ENCODE data around the gene LRCH3. TPM values are rescaled to one million over a fixed set of nuclear protein-coding genes. Genes with fewer than 3 reads are reported as not detected.

The LRCH3 gene
- total RNA-seq, 1 donor from 2014 or later = 22.2 TPM

DNA sequence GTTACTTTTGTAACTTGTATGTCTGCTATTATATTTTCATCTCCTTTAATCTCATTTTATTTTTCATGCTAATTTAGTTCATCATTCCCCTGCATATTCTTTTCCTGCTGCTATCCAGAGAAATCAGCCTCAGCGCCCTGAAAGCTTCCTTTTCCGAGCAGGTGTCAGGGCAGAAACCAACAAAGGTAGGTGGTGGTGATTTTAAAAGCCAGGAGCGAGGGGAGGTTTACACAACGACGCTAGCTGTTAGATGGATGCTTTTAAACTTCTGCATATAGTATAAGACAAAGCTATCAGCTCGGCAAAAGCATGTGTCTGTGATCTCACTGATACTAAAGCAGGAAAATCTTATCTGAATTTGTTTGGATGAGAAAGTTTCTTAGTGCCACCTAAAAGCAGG, 75.0 kb downstream of the LRCH3 start:
- Histone ChIP-seq H3K4me1 (no peaks in the 10 kb centered on the region), H3K9me3 (no peaks in the 10 kb centered on the region), H3K4me3 (no peak overlapping the region), H3K27ac (no peak overlapping the region), H3K36me3 (peaks cover 41 to 76% of the 10 kb centered on the region in 2 donors), H3K27me3 (no peaks in the 10 kb centered on the region)
- DNase-seq (ENCODE audit: low spot score in 2 of 2) = no peak
- no peak for TF ChIP-seq CTCF (IDR thresholded peaks at IDR 0.05)
- intact Hi-C loops (cut with DNase I) = no loop called here

- Histone ChIP-seq H3K4me1 (no peaks in the 10 kb centered on the region), H3K27me3 (no peaks in the 10 kb centered on the region), H3K36me3 (peaks cover 64 to 85% of the 10 kb centered on the region in 2 donors), H3K4me3 (no peak overlapping the region), H3K9me3 (no peaks in the 10 kb centered on the region), H3K27ac (no peak overlapping the region)
- no peak for DNase-seq (ENCODE audit: low spot score in 2 of 2)
- intact Hi-C loops (cut with DNase I) = no loop called here
- TF ChIP-seq CTCF (IDR thresholded peaks at IDR 0.05) = no peak
Measured at GRCh38 chr3:197873329-197873728, 82.3 kb downstream of the LRCH3 start.

DNA sequence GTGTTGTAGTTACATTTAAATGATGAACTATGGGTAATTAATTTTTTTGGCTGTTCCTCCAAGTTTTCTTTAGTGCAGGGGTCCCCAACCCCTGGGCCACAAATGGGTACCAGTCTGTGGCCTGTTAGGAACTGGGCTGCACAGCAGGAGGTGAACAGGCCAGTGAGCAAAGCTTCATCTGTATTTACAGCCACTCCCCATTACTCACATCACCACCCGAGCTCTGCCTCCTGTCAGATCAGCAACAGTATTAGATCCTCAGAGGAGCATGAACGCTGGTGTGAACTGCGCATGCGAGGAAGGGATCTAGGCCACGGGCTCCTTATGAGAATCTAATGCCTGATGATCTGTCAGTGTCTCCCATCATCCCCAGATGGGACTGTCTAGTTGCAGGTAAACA, 83.0 kb downstream of the LRCH3 start:
- Histone ChIP-seq H3K4me1 (no peaks in the 10 kb centered on the region), H3K36me3 (peaks cover 62 to 85% of the 10 kb centered on the region in 2 donors), H3K27ac (no peak overlapping the region), H3K4me3 (no peak overlapping the region), H3K9me3 (no peaks in the 10 kb centered on the region), H3K27me3 (no peaks in the 10 kb centered on the region)
- no peak for DNase-seq (ENCODE audit: low spot score in 2 of 2)
- intact Hi-C loops (cut with DNase I) = no loop called here
- TF ChIP-seq CTCF (IDR thresholded peaks at IDR 0.05) = no peak

- no peak for DNase-seq (ENCODE audit: low spot score in 2 of 2)
- Histone ChIP-seq H3K4me3 (no peak overlapping the region), H3K4me1 (no peaks in the 10 kb centered on the region), H3K27me3 (no peaks in the 10 kb centered on the region), H3K36me3 (peaks cover 62 to 84% of the 10 kb centered on the region in 2 donors), H3K9me3 (no peaks in the 10 kb centered on the region), H3K27ac (no peak overlapping the region)
- intact Hi-C loops (cut with DNase I) = no loop called here
- TF ChIP-seq CTCF (IDR thresholded peaks at IDR 0.05) = no peak
Measured at GRCh38 chr3:197874653-197875052, 83.6 kb downstream of the LRCH3 start.

DNA sequence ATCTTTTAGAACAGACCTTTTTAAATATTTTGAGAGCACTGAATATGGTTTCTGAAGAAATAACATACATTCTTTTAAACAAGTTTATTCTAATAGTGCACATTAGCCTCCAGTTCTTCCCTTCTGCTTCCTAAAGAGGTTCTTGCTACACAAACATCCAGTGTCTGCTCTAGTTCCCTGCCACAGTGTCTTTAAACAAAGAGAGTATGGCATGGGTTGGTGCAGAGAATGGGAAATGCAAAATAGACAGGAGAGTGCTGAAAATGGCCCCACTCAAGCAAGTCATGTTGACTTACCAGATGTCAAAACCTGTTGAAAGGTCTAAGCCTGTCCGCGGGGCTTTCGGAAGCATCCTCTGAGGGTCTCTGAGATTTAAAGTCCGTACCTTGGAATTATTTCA, 86.8 kb downstream of the LRCH3 start:
- no peak overlapping the region for H3K27ac ChIP-seq

More for the DNA sequence above, 86.8 kb downstream of the LRCH3 start:
- Histone ChIP-seq H3K4me1 (no peaks in the 10 kb centered on the region), H3K36me3 (peaks cover 42 to 74% of the 10 kb centered on the region in 2 donors), H3K9me3 (no peaks in the 10 kb centered on the region), H3K4me3 (no peak overlapping the region), H3K27me3 (no peaks in the 10 kb centered on the region)
- intact Hi-C loops (cut with DNase I) = no loop called here
- no peak for TF ChIP-seq CTCF (IDR thresholded peaks at IDR 0.05)
- no peak for DNase-seq (ENCODE audit: low spot score in 2 of 2)

Measured in ascending aorta (tissue), 2 donors.